ENCODE results near the gene B3GALT6. TPM values are rescaled to one million over a fixed set of nuclear protein-coding genes. Genes with fewer than 3 reads are reported as not detected.

The B3GALT6 gene
- total RNA-seq, 1 donor from 2014 or later: 15.8 TPM

- peaks cover 4% of the 10 kb centered on the region for H3K27me3 Mint-ChIP-seq (ENCODE audit: insufficient read depth, low read depth)
- no peaks in the 10 kb centered on the region for H3K79me2 ChIP-seq (ENCODE audit: low read depth)
- peaks cover 60% of the 10 kb centered on the region for H3K27me3 ChIP-seq
- no peaks in the 10 kb centered on the region for H3K9me3 Mint-ChIP-seq
- peak; percentile 51 for TF ChIP-seq EZH2 (IDR thresholded peaks at IDR 0.05)
- no peak for TF ChIP-seq CTCF (IDR thresholded peaks at IDR 0.05)
- TF ChIP-seq EZH2phosphoT487 (IDR thresholded peaks at IDR 0.05): no peak
- no peak overlapping the region for H3K27ac ChIP-seq
- H3K9ac ChIP-seq: no peak overlapping the region
- H3K27ac Mint-ChIP-seq: no peak overlapping the region
- H3K36me3 ChIP-seq: no peaks in the 10 kb centered on the region
- H3K36me3 Mint-ChIP-seq: no peaks in the 10 kb centered on the region
- no peak overlapping the region for H3K4me3 Mint-ChIP-seq
- peaks cover 6% of the 10 kb centered on the region for H3K4me1 Mint-ChIP-seq
- H3K9me3 ChIP-seq (ENCODE audit: low read depth): no peaks in the 10 kb centered on the region
- H2AFZ ChIP-seq (replicated peaks): peak overlapping the region; percentile 32
- H3K4me2 ChIP-seq: peak overlapping the region; percentile 89
- peaks cover 3% of the 10 kb centered on the region for H3K4me1 ChIP-seq
- peak overlapping the region; percentile 64 for H3K4me3 ChIP-seq
- peak; percentile 72 for DNase-seq (ENCODE audit: low spot score)
- H4K20me1 ChIP-seq (ENCODE audit: low read depth): no peaks in the 10 kb centered on the region
- peaks cover 7% of the 10 kb centered on the region for H3F3A ChIP-seq (ENCODE audit: low read depth)
Measured at GRCh38 chr1:1200876-1201810, 30.9 kb upstream of the B3GALT6 start.

GRCh38 chr1:1202831-1203560, 29.0 kb upstream of the B3GALT6 start:
- no peak for DNase-seq (ENCODE audit: low spot score)

GRCh38 chr1:1203561-1204424, 28.2 kb upstream of the B3GALT6 start:
- Mint-ChIP-seq H3K4me1 (peaks cover 6% of the 10 kb centered on the region), H3K27me3 (ENCODE audit: insufficient read depth, low read depth) (peaks cover 9% of the 10 kb centered on the region), H3K9me3 (no peaks in the 10 kb centered on the region), H3K4me3 (no peak overlapping the region), H3K27ac (no peak overlapping the region), H3K36me3 (no peaks in the 10 kb centered on the region)
- Histone ChIP-seq H3F3A (ENCODE audit: low read depth) (peaks cover 7% of the 10 kb centered on the region), H4K20me1 (ENCODE audit: low read depth) (no peaks in the 10 kb centered on the region), H3K4me1 (peaks cover 3% of the 10 kb centered on the region), H3K4me3 (no peak overlapping the region), H3K27ac (no peak overlapping the region), H3K9me3 (ENCODE audit: low read depth) (no peaks in the 10 kb centered on the region), H2AFZ (replicated peaks) (no peak overlapping the region), H3K79me2 (ENCODE audit: low read depth) (no peaks in the 10 kb centered on the region), H3K27me3 (peaks cover 79% of the 10 kb centered on the region), H3K9ac (no peak overlapping the region), H3K36me3 (no peaks in the 10 kb centered on the region), H3K4me2 (no peak overlapping the region)
- TF ChIP-seq EZH2 (IDR thresholded peaks at IDR 0.05): no peak
- TF ChIP-seq CTCF (IDR thresholded peaks at IDR 0.05): no peak
- no peak for TF ChIP-seq EZH2phosphoT487 (IDR thresholded peaks at IDR 0.05)
- DNase-seq (ENCODE audit: low spot score): no peak

More at GRCh38 chr1:1202831-1203560, 29.0 kb upstream of the B3GALT6 start:
- Mint-ChIP-seq H3K4me1 (peaks cover 6% of the 10 kb centered on the region), H3K4me3 (no peak overlapping the region), H3K9me3 (no peaks in the 10 kb centered on the region), H3K27ac (no peak overlapping the region), H3K27me3 (ENCODE audit: insufficient read depth, low read depth) (peaks cover 9% of the 10 kb centered on the region), H3K36me3 (no peaks in the 10 kb centered on the region)
- Histone ChIP-seq H3F3A (ENCODE audit: low read depth) (peaks cover 7% of the 10 kb centered on the region), H3K27ac (no peak overlapping the region), H3K9ac (no peak overlapping the region), H3K27me3 (peaks cover 79% of the 10 kb centered on the region), H4K20me1 (ENCODE audit: low read depth) (no peaks in the 10 kb centered on the region), H2AFZ (replicated peaks) (no peak overlapping the region), H3K36me3 (no peaks in the 10 kb centered on the region), H3K79me2 (ENCODE audit: low read depth) (no peaks in the 10 kb centered on the region), H3K4me1 (peaks cover 3% of the 10 kb centered on the region), H3K9me3 (ENCODE audit: low read depth) (no peaks in the 10 kb centered on the region), H3K4me2 (no peak overlapping the region), H3K4me3 (no peak overlapping the region)
- TF ChIP-seq EZH2 (IDR thresholded peaks at IDR 0.05): no peak
